Activated effector memory CD4-positive, alpha-beta T cell treated with anti-CD3 and anti-CD28 coated beads, Interleukin-2, amount 50 U/mL, for 16 hours (primary cell): ENCODE measurements around the gene SLX4IP.

Source experiments
- DNase-seq: peaks from one replicate; pipeline ENCODE4 v3.0.0-alpha.2; 2020

SLX4IP gene

DNA sequence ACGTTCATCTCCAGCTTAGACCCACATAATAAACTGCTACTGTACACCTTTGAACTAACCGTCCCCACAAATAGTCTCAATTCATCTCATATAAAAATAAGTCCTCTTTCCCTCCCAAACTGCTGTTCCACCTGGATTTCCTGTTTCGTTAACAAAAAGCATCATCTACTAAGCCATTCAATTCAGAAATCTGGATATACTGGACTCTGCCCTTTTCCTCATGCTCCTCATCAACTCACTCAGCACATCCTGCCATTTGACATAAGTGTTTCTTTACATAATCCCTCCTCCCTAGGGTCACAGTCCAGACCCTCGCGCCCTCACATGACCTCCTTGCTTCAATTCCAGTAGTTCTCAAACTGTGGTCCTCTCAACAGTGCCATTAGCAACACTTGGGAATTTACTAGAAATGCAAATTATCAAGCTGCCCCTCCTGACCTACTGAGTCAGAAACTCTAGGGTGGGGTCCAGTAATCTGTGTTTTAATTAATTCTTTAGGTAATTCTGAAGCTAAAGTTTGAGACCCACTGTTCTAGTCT lies 5.6 kb upstream of the SLX4IP start:
- no peak for DNase-seq

GRCh38 chr20:10430000-10430466 lies 5.1 kb upstream of the SLX4IP start:
- DNase-seq, result no peak

- no peak for DNase-seq
Measured at GRCh38 chr20:10430704-10431103, 4.4 kb upstream of the SLX4IP start.

GRCh38 chr20:10432079-10432478 lies 3.0 kb upstream of the SLX4IP start:
- DNase-seq, result no peak

DNA sequence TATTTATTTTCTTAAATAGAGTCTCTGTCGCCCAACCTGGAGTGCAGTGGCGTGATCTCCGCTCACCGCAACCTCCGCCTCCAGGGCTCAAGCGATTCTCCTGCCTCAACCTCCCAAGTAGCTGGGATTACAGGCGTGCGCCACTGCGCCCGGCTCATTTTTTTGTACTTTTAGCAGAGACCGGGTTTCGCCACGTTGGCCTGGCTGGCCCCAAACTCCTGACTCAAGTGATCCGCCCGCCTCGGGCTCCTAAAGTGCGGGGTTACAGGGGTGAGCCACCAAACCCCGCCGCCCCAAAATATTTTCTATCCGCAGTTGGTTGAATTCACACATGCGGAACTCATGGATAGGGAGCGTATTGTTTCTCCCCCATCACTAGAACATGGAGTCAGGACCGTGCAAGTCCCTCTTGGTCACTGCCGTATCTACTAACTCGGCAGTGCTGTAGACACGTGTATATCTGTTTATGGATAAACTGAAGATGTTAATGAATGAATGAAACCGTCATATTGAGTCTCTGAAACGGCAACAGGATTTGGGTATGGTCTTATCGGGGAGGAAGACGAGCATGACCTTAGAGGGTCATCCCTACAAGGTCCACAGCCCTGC lies 2.0 kb upstream of the SLX4IP start:
- no peak for DNase-seq

DNA sequence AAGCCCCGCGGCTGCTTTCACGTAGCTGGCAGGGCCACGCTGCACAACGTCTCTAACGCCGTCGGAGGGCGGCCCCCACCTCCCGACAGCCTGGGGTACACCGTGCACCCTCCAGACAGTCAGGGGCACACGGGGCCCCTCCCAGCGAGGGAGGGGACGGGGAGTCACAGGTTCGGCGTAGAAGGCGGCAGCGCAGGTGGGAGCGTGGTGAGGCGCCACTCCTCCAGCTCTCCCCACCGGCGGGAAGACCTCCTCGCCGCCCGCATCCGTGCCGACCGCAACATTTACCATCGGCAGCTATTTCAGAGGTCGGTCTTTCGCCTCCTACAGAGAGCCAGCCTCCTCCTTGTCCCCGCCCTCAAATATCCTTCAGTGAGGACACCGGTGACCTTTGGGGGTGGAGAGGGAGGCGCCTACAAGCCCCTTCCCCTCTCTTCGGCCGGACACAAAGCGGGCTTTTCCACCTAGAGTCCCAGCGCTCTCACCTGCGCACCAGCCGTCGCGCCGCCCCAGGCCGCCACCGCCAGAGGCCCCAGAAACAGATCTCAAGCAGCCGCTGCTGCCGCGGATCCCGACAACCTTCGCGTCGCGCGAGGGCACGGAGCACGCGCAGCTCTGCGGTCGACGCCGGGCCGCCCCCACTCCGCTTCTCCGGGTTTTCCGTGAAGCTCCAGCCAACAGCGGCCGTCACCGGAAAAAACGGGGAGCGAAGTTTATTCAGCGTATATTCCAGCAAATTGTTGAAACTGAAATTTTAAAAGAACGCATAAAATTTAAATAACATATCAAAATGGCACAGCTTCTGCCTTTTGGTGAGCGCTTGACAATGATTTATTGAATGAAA lies 1.3 kb upstream of the SLX4IP start, which contains the start of gene MKKS:
Gene MKKS, minus strand, starts transcription at position 600 of the 844 bp plus-strand sequence. CDS start 20,708 bp downstream, outside the sequence.
- peak; percentile 95 for DNase-seq

DNA sequence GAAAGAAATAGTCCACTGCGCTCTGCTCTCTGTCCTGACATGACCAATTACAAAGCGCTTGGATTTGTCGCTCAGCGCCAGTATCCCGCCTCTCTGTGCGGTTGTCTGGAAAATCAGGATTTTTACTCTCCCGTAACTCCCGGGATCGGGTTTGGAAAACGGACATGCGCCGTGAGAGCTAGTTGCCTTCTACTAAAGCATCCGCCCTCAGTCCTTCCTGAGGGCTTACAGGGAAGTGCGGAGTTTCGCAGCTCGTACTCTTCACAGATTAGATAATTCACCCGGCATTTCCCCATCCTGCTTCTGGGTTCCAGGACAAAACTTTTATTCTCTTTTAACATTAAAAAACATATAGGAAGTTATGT lies 656 bp upstream of the SLX4IP start:
- peak; percentile 91 for DNase-seq

GRCh38 chr20:10436053-10436699 lies 1.1 kb downstream of the SLX4IP start:
- no peak for DNase-seq

- no peak for DNase-seq
Measured at GRCh38 chr20:10438217-10438616, 3.1 kb downstream of the SLX4IP start.

DNA sequence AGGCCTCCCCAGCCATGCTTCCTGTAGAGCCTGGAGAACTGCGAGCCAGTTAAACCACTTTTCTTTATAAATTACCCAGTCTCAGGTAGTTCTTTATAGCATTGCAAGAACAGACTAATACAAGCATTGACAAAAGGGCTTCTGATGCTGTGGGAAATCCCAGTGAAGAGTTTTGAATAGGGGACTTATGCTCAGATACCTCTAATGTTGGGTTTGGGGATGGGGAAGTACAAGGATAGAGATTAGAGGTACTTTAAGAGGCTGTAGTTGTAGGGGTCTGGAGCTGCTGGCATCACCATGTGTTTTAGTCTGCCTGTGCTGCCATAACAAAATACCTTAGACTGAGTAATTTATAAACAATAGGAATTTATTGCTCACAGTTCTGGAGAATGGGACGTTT lies 8.8 kb downstream of the SLX4IP start:
- DNase-seq, result no peak

GRCh38 chr20:10445758-10446157 lies 10.7 kb downstream of the SLX4IP start:
- DNase-seq, result no peak

DNA sequence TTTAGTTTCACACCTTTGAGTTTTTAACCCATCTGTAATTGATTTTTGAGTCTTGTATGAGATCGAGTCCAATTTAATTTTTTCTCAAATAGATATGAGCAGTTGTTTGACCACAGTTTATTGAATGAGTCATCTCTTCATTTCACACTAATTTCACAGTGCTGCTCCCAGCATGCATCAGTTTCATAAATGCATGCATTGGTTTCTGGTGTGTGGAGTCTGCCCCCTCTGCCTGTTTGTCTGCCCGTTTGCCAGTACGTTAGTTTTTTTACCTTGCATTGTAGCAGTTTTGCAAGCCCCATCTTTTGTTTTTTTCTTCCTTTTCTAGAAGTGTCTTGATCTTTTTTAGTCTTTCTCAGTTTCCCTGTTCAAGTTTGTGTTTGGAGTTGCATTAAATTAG lies 11.9 kb downstream of the SLX4IP start:
- peak; percentile 77 for DNase-seq

GRCh38 chr20:10448270-10449156 lies 13.4 kb downstream of the SLX4IP start:
- no peak for DNase-seq

DNA sequence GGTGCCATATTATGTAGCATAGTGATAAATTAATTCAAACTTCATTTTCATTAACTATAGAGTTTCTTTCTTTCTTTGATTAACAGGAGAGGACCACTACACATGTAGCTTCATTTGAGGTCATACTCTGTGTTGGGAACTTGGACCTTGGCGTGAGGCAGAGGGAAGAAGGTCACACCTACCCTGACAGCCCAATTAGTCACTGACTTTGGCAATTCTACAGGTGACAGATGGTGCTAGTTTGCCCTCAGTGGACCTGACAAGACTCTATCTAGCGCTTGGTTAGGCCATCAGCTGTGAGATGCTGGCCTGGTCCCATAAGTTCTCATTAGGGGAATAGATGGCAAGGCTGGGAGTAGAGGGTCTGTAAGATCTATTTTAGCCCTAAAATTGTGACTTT lies 14.2 kb downstream of the SLX4IP start:
- no peak for DNase-seq

- DNase-seq, result no peak
Measured at GRCh38 chr20:10453241-10453640, 18.1 kb downstream of the SLX4IP start.

GRCh38 chr20:10454151-10454750 lies 19.1 kb downstream of the SLX4IP start:
- no peak for DNase-seq

GRCh38 chr20:10461495-10461894 lies 26.4 kb downstream of the SLX4IP start:
- no peak for DNase-seq

- DNase-seq, result no peak
Measured at GRCh38 chr20:10462516-10462915, 27.4 kb downstream of the SLX4IP start.

- DNase-seq, result no peak
Measured at GRCh38 chr20:10463622-10464021, 28.5 kb downstream of the SLX4IP start.

- no peak for DNase-seq
Measured at GRCh38 chr20:10465135-10465534, 30.0 kb downstream of the SLX4IP start.

GRCh38 chr20:10466325-10466724 lies 31.2 kb downstream of the SLX4IP start:
- no peak for DNase-seq

GRCh38 chr20:10466855-10467254 lies 31.8 kb downstream of the SLX4IP start:
- no peak for DNase-seq
